Globus pallidus (tissue), 1 donor: ENCODE results near the gene SOX13.
A peak's percentile ranks its signal among the peaks of the same experiment; 100 is the strongest.
"Not testable (repeated sequence)": the region's sequence is repeated elsewhere in the genome, so short reads cannot be mapped to it uniquely, and the experiment has no call there.

Source experiments
- DNase-seq: peaks from one replicate; pipeline ENCODE4 v3.0.0-alpha.2; 2015; ENCODE audit warnings: low spot score

SOX13 gene

DNA sequence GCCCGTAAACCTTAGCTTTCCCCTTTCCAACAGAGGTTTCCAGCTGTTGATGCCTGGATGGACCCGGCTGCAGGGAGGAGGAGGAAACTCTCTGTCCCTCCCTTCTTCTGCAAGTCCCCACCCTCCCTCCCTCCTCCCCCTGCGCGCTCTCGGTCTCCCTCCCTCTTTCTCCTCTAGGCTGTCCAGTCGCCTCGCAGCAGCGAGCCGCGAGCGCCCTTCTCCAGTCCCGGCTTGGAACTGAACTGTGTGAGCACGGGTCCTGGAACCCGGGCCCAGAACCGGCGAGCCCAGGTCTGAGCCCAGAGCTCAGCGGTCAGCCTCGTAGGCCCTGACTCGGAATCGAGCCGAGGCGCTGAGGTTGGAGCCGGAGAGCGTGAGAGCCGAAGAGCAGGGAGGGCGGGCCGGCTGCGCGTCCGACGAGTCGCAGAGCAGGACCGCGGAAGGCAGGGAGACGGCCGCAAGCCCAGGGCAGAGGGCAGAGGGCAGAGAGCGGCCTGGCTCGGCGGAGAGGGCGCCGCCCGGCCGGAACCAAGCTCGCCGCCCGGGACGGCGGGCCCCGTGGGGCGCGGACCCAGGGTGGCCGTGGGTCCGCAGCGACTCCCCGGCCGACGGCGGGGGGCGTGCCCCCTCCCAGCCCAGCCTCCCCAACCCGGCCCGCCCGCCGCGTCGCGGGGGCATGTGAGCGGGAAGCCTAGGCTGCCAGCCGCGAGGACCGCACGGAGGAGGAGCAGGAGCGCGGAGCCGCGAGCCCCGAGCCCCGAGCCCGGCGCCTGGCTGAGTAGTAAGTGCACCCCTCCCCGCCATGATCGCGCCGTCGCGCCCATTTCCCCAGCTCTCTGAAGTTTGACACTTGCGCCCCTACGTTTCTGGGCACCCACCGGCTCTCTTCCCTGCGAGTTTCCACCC is at the start of gene SOX13:
Gene SOX13, plus strand, starts transcription at position 185 of the 906 bp plus-strand sequence. CDS start 39,801 bp downstream, outside the sequence.
- peak; percentile 95 for DNase-seq

DNA sequence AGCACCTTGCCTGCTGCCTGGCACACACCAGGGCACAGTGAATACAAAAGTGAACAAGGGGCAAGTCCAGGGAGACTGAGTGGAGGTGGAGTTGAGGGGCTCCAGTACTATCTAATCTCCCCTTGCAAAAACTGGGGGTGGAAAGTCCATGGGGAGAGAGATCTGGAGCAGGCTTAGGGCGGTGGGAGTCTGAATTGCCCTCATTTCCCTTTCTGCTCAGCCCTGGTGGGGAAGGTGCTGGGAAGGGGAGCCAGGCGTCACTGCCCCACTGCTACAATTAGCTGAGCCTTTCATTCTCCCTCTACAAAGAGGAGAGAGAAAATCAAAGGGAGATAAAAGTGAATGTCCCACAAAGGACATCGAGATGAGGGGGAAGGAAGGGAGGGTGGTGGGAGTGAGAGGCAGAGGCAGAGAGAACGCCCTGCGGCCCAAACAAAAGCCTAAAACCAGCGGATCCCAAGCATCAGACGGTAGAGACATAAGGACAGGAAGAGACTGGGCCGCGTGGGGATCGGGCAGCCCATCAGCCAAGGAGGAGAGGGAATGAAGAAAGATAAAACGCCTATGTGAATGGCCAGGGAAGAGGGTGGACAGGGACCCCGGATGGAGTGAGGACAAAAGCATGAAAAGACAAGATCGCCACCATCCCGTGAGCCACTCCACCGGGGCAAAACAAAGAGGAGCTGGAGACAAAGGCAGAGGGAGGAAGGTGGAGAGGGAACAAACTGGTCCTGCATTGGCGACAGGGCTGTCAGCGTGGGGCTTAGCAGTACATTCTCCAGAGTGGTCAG is 46.8 kb upstream of the SOX13 start:
- DNase-seq: no peak

DNA sequence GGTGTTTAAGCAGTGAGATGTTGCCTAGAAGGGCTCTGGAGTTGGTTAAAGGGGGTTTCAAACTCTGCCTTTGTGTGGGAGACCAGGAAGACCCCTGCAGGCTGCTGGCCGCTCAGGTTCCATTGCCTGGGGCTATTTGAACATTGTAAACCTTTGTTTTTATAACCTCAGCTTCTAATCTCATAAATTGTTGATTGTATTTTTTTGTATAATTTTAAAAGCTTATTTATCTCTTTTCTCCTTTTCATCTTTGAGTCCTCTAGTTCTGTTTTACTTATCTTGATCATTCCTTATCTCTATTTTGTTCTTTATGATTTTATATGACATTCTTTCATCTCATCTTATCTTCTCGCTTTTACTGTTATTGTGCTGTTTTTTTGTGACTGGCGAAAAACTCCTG is 45.5 kb upstream of the SOX13 start:
- DNase-seq: no peak

DNA sequence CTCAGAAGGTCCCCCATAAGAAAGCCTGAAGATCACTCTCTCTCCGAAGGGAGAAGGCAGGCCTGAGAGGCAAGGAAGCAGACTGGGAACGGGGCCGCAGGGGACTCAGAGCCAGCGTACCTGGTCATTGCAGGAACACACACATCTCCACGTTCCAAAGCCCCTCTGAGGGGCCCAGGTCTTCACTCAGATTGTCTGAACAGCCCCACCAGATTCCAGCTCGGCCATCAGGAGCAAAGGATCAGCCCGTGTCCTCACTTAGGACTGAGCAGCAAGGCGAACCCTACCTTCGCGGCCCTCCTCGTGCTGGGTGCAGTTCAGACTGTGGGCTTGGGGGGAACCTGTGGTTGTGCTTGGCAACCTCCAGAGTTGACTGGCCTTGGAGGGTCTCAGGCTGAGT is 43.9 kb upstream of the SOX13 start:
- DNase-seq: no peak

DNA sequence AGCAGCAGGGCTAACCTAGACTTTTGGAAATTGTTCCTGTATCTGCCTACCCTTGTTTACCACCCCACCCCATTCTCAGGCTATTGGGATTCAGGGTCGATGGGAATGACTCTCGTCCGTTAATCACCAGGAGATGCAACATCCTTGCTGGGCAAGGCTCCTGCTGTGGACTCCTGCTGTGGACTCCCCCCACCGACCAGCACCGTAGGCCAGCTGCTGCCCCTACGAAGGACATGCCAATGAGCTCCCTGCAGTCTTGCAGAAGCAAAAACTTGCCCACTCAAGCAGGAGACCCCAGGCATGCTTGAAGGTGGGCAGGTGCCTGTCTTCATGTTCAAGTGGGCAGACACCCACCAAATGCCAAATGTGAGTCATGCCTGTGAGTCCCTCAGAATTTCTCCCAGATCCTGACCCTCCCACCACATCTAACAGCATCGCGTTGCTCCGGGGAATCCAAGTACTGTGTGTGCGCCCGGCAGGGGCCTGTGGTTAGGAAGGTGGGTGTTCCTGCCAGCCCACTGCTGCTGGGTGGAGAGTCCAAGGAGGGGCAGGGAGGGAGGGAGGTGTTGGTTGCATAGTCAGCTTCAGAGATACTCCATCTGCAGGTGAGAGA is 41.7 kb upstream of the SOX13 start:
- no peak for DNase-seq

DNA sequence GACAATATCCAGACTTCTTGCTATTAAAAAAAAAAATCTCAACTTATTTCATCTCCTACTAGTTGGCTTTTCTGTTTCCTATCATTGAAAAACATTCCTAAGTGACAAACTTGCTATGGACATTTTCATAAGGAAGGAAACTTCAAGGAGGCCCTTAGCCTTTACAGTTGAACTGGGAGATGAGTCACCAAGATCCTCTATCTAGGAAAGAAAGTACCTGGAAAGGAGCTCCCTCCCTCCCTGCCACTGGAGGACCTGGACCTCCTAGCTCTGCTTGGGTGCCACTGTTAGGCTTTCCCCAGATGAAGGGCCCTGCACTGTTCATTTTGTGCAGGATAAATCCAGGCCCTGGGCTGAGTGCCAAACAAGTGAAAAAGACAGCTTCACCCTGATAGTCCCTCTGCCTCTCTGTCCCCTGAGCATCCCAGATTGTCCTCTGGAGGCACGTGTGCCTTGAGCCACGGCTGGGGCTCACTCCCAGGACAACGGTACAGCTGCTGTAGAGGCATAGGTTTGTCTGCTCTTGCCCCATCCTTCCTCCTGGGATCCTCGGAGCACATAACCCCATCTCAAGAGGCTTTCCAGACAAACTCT is 40.2 kb upstream of the SOX13 start:
- no peak for DNase-seq

DNA sequence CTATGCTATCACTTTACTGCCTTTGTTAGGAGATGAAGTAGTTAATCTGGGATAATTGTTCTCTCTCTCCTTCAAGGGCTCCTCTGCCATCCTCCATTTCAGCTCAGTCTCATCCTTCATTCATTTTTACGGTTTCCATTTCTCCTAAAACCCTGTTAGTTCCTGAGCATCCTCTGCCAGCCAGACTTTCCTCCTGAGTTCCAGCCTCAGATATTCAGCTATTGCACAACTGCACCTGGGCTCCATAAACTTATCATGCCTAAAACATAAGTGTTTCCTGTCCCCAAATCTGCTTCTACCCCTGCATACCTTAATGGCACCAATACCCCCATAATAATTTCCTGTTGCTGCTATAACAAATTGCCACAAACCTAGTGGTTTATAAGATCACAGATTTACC is 39.6 kb upstream of the SOX13 start:
- DNase-seq: no peak

DNA sequence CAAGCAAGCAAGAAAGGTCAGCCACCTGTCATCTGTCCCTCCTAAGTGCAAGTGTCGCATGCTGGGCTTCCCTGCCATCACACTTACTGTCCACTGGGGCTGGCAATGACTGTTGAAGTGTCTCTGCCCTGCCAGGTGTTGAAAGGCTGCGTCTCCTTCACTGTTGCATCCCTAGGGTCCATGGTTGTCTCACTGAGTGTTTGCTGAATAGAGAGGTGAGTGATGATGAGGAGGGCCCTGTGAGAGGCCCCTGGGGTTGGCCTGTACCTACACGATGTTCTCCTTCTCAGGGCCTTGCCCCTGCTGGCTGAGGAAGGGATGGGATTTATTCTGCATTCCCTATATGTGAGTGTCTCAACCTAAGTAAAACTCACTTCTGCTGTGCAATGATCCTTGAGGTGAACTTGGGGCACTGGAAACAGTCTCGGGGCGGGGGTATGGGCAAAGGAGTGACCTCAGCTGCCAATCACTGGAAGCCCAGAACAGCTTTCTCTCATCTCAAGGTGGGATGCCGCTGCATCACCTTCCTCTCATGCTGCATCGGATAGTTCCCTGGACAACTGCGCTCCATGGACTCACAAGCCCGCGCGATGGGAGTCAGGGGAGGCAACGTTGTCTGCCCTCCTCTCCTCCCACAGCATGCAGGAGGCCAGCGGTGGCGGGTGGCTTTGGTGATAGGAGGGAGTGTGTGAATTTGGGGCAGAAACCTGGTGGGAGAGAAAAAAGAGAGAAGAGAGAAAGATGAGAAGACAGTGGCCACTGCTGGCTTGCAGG is 35.8 kb upstream of the SOX13 start:
- no peak for DNase-seq

DNA sequence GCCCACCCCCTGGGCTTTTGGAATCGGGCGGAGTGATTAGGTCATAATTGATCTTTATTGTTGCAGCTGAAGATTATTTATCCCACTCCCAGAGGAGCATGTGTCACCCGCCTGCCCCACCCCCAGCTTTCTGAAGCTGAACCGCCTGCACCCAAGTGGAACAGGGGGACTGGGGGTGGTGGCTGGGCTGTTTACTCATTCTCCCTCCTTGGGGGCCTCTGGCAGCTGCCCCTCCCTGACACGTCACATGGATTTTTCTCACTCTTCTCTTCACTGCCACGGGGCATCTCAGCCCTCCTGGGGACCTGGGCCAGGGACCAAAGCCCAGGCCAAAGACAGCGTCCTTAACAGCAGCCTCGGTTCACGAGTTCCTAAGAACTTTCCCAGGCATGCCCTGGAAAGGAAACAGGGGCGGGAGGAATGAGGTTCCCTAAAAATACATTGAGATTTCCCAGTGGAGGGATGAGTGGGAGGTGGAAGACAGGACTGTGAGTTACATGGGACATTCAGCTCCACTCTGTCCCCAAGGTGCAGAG is 31.6 kb upstream of the SOX13 start:
- DNase-seq: no peak

DNA sequence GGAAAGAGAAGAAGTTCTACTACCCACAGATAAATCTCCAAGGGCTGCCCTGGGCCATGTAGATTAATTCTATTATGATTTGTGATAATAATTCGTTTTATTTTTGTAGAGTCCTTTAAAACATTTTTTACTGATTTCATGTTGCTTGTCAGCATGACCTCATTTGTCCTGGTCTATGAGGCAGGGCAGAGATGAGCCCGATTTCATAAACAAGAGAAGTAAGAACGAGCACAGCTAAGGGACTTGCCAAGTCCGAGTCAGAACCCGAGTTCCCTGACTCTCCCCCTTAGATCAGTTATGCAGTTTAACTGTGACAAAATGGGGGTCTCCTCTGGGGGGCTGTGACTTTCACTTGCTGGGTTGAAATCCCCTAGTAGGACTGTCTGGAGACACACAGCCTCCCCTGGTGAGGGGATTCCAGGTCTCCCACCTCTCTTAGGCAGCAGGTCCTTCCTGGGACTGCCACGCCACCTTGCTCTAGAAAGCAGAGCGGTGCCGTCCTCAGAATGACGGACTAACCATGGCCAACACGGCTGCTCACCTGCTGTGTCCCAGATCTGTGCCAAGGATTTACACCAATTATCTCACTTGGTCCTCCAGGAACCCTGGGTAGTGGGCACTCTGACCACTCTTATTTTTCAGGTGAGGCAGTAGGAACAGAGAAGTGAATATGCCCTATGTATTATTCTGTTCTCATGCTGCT is 31.0 kb upstream of the SOX13 start:
- no peak for DNase-seq

DNA sequence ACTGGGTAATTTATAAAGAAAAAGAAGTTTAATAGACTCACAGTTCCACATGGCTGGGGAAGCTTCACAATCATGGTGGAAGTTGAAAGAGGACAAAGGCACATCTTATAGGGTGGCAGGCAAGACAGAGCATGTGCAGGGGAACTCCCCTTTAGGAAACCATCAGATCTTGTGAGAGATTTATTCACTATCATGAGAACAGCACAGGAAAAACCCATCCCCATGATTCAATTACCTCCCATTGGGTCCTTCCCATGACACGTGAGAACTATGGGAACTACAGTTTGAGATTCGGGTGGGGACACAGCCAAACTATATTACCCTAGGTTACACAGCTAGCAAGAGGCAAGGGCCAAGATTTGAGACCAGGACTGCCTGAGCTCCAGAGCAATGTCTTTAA is 30.4 kb upstream of the SOX13 start:
- DNase-seq: no peak

DNA sequence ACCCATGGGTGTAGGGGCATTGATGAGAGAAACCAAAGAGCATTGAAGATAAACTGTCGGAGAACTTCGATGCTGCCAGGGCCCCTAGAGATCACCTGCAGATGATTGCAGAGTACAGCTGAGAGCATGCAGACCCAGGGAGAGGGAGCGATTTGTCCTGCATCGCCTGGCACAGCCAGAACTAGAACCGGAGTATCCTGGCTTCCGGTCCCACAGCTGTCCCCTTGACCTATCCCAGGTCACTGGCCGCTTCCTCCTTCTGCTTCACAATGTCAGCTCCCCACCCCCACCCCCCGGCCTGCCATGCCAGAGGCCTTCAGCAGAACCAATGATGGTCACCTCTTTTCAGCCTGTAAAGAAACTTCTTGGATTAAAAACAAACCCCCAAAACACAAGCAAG is 29.2 kb upstream of the SOX13 start:
- DNase-seq: no peak

DNA sequence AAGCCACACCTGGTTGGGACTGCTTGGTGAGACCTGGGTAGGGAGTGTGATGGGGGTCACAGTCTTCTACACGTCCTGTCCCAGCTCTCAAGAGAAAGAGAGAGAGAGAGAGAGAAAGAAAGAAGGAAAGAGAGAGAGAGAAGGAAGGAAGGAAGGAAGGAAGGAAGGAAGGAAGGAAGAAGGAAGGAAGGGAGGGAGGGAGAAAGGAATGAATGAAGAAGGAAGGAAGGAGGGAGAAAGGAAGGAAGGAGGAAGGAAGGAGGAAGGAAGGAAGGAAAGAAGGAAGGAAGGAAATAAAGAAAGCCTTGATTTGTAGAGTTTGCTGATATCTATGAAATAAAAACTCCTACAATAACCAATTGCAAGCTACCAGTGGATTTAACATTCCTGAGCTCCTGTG is 28.5 kb upstream of the SOX13 start:
- no peak for DNase-seq

DNA sequence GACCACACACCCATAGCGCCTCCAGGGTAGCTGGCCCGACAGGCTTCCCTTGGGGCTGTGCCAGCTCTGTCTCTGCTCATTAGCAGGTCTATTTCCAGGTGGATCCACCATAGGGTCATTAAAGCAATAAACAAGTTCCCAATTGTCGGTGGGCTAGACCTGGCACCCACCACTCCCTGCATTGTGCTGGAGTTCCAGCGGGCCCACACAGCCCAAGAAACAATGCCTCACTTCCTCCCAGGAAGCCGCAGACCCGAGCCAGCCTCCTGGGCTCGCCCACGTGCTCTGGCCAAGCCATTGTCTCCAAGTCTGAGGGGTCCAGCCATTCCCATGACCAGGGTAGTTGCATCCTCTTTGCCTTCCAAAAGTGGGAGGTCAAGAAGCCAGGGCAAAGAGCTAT is 27.5 kb upstream of the SOX13 start:
- DNase-seq: no peak

DNA sequence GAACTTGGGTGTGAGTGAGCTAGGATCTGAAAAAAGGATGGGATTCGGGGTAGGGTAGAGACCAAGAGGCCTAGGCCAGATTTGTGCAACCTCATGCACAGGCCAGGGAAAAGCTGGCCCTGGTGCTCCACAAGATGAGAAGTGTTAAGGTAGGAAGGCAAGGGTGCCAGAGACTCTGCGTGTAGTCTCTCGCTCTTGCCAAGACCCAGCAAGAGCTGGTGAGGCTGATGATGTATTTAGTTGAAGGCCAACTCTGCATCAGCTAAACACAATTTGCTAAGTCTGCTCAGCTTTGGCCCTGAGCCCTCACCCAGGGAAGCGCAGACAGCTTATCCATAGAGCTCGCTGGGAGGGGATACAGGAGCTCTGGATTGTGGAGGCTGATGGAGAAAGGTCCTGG is 26.6 kb upstream of the SOX13 start:
- no peak for DNase-seq

DNA sequence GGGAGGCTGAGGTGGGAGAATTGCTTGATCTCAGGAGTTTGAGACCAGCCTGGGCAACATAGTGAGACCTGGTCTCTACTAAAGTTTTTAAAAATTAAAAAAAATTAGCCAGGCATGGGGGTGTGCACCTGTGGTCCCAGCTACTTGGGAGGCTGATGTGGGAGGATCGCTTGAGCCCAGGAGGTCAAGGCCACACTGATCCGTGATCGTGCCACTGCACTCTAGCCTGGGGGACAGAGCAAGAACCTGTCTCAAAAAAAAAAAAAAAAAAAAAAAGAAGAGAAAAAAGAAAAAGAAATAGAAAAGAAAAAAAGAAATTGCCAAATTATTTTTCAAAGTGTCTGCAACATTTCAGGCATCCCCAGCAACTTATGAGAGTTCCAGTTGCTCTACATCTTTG is 24.1 kb upstream of the SOX13 start:
- not testable (repeated sequence) for DNase-seq

DNA sequence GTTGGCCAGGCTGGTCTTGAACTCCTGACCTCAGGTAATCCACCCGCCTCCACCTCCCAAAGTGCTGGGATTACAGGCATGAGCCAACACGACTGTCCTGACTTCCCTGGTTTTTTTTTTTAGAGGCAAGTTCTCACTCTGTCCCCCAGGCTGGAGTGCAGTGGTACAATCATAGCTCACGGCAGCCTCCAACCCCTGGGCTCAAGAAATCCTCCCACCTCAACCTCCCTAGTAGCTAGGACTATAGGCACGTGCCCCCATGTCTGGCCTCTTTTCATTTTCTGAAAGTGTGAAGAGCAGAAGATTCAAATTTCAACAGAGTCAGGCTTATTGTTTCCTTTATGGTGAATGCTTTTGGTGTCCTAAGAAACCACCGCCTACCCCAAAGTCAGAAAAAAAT is 21.7 kb upstream of the SOX13 start:
- no peak for DNase-seq

DNA sequence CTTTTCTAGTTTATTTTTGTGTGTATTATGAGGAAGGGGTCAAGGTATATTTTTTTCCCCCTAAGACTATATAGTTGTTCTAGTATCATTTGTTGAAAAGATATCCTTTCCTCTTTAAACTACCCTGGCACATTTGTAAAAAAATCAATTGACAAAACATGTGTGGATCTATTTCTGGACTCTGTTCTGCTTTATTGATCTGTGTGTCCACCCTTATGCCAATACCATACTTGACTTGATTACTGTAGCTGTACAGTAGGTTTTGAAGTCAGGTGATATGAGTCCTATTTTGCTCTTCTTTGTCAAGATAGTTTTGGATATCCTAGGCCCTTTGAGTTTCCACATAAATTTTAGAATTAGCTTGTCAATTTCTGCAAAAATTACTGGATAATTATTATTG is 21.2 kb upstream of the SOX13 start:
- DNase-seq: no peak

DNA sequence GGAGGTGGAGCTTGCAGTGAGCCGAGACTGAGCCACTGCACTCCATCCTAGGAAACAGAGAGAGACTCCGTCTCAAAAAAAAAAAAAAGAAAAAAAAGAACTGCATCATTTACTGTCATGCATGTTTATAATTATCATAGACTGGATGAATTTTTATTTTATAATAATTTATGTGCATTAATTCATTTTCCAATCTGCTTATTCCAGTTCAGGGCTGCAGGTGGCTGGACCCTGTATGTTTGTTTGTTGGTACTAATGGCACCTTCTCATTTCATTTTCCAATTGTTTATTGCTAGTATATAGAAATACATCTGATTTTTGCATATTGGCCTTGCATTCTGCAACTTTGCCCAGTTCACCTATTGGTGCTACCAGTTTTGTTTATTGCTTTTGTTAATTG is 19.0 kb upstream of the SOX13 start:
- DNase-seq: no peak

DNA sequence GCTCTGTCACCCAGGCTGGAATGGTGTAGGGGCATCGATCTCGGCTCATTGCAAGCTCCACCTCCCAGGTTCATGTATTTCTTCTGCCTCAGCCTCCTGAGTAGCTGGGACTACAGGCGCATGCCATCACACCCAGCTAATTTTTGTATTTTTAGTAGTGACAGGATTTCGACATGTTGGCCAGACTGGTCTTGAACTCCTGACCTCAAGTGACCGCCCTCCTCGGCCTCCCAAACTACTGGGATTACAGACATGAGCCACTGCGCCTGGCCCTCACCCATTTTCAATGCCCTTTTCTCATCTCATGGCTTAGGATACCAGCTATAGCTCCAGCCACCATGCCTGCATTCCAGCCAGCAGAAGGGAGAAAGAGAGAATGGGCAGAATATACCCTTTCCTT is 12.9 kb upstream of the SOX13 start:
- DNase-seq: no peak

DNA sequence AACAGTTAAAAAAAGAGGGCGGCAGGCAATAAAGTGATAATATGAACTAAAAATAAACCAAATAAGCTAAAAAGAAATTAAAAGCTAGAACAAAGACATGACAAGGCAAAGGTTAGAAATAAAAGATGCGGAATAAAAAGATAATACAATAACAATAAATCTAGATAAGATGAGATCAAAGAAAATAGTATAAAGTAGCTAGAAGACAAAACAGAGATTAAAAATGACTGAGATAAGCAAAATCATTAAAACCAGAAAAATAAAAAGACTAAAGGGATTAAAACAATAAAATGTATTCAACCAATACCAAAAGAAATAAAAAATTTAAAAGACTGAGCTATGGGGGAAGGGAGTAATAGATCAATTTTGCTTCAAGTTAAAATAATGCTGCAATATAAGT is 10.8 kb upstream of the SOX13 start:
- no peak for DNase-seq
